Sigmoid colon (tissue), 4 donors: ENCODE data around the gene MRGPRD.

Experiments
- CTCF ChIP-seq, 4 experiments: fragments of 450-650 bp in 3 of 4; fragments of 200-600 bp in 1 of 4; IDR thresholded peaks; one replicate each; pipeline ENCODE4 v1.5.1; 2016 to 2019; ENCODE audit warnings: antibody characterized with exemption in 4 of 4, mild to moderate bottlenecking in 3 of 4, moderate library complexity in 2 of 4
- EP300 ChIP-seq, 4 donors: sonication (generic); formaldehyde crosslinking; IDR thresholded peaks; one replicate each; pipeline ENCODE4 v1.6.1; 2017; ENCODE audit warnings: antibody characterized with exemption in 4 of 4
- POLR2A ChIP-seq, 2 donors: fragments of 450-650 bp; IDR thresholded peaks; one replicate each; pipeline ENCODE4 v1.6.1; 2016; ENCODE audit warnings: antibody characterized with exemption in 2 of 2, mild to moderate bottlenecking in 2 of 2, moderate library complexity in 2 of 2
- POLR2AphosphoS5 ChIP-seq, 4 donors: sonication (generic); formaldehyde crosslinking; IDR thresholded peaks; one replicate each; pipeline ENCODE4 v1.6.1; 2017; ENCODE audit warnings: antibody characterized with exemption in 4 of 4

DNA sequence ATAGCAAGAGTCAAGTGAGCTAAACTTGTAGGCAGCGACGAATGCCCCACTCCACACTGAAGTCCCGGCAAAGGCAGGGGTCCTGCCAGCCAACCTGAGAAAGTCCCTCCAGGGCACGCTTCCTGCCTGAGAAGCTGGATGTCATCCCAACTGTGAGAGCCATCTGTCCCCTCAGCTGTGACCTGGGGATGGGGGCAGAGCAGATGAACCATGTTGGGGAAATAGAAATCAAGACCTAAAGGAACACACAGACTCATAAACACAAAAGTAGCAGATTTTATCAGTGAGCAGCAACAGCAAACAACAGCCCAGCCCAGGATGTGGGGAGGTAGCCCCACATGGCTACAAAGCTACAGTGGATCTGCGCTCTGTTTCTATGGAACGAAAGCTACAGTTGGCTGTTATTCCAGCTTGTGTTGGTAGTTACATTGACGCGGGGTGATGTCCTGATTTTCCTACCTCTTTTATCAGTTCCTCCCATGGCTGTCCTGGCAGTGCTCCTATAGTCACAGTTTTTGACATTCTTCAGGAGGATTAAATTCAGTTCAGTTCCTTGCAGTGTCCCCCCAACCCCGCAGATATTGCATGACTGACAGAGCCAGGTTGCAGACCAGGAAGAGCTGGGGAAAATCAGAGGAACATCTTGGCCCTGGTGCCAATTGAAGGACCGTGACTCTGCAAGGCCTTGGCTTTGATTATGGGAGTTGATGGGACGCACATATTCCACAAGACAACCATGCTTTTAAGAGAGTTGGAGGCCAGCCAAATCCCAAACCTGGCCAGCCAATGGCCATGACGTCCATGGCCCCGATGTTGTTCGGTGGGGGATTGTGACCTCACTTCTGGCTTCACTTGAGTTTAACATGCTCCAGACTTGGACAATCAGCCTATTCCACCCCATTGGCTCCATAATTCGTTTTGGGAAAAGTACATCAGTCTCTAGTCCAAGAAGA, 14.6 kb downstream of the MRGPRD start:
- TF ChIP-seq POLR2AphosphoS5 (IDR thresholded peaks at IDR 0.05) (no peak), CTCF (IDR thresholded peaks at IDR 0.05) (no peak), POLR2A (IDR thresholded peaks at IDR 0.05) (no peak), EP300 (IDR thresholded peaks at IDR 0.05) (no peak)
